HepG2 (cell line): ENCODE results near the gene WNT6. TPM values are rescaled to one million over a fixed set of nuclear protein-coding genes. Genes with fewer than 3 reads are reported as not detected.

Source experiments
- CBX5 ChIP-seq: sonication (generic); formaldehyde crosslinking; IDR thresholded peaks from 2 replicates; pipeline ENCODE4 v1.4.0; 2020; ENCODE audit warnings: missing genetic modification reagents, borderline replicate concordance
- GLI4 ChIP-seq: sonication (generic); formaldehyde crosslinking; IDR thresholded peaks from 2 replicates; pipeline ENCODE4 v1.5.1; 2020; ENCODE audit warnings: missing genetic modification reagents, mild to moderate bottlenecking, moderate library complexity, borderline replicate concordance
- HCFC1 ChIP-seq: fragments of 150-350 bp; IDR thresholded peaks from 2 replicates; pipeline ENCODE4 v1.6.1; 2014; ENCODE audit warnings: low read depth, low read length
- HMGXB4 ChIP-seq, 2 experiments: sonication (generic) in 1 of 2; formaldehyde crosslinking in 1 of 2; IDR thresholded peaks; 2 replicates each; pipeline versions ENCODE4 v1.4.0 to v1.6.1; 2018 to 2020; ENCODE audit warnings: missing genetic modification reagents in 2 of 2, borderline replicate concordance in 1 of 2, low read depth in 1 of 2, mild to moderate bottlenecking in 1 of 2, missing biosample characterization in 1 of 2
- HOXA7 ChIP-seq: sonication (generic); formaldehyde crosslinking; IDR thresholded peaks from 2 replicates; pipeline ENCODE4 v1.8.1; 2022; ENCODE audit warnings: mild to moderate bottlenecking, missing genetic modification reagents, moderate library complexity
- IRF1 ChIP-seq: sonication (generic); formaldehyde crosslinking; IDR thresholded peaks from 2 replicates; pipeline ENCODE4 v1.4.0; 2020; ENCODE audit warnings: low read depth, mild to moderate bottlenecking, missing genetic modification reagents
- IRF2 ChIP-seq: IDR thresholded peaks from 2 replicates; pipeline ENCODE4 v1.6.1; 2018; ENCODE audit warnings: missing genetic modification reagents, missing compliant biosample characterization
- KAT7 ChIP-seq: IDR thresholded peaks from 2 replicates; pipeline ENCODE4 v1.6.1; 2018; ENCODE audit warnings: borderline replicate concordance, missing compliant biosample characterization
- KDM3A ChIP-seq: IDR thresholded peaks from 2 replicates; pipeline ENCODE4 v1.6.1; 2018; ENCODE audit warnings: low read depth, missing compliant biosample characterization
- NFRKB ChIP-seq: fragments of 450-650 bp; IDR thresholded peaks from 2 replicates; pipeline ENCODE4 v1.6.1; 2017
- SOX5 ChIP-seq: IDR thresholded peaks from 2 replicates; pipeline ENCODE4 v1.6.1; 2016; ENCODE audit warnings: borderline replicate concordance
- WIZ ChIP-seq: sonication (generic); formaldehyde crosslinking; IDR thresholded peaks from 2 replicates; pipeline ENCODE4 v1.5.1; 2020; ENCODE audit warnings: mild to moderate bottlenecking, missing genetic modification reagents
- ZBTB1 ChIP-seq: sonication (generic); formaldehyde crosslinking; IDR thresholded peaks from 2 replicates; pipeline ENCODE4 v1.4.0; 2020; ENCODE audit warnings: missing genetic modification reagents, borderline replicate concordance
- ZBTB7B ChIP-seq: sonication (generic); formaldehyde crosslinking; IDR thresholded peaks from 2 replicates; pipeline ENCODE4 v1.4.0; 2020; ENCODE audit warnings: missing genetic modification reagents
- ZFYVE20 ChIP-seq: sonication (generic); formaldehyde crosslinking; IDR thresholded peaks from 2 replicates; pipeline ENCODE4 v1.8.0; 2023; ENCODE audit warnings: low read depth, mild to moderate bottlenecking, moderate library complexity, missing genetic modification reagents, borderline replicate concordance
- ZNF337 ChIP-seq: sonication (generic); formaldehyde crosslinking; IDR thresholded peaks from 2 replicates; pipeline ENCODE4 v1.5.1; 2020; ENCODE audit warnings: missing genetic modification reagents, low read depth, mild to moderate bottlenecking, borderline replicate concordance
- ZNF383 ChIP-seq: sonication (generic); formaldehyde crosslinking; IDR thresholded peaks from 2 replicates; pipeline ENCODE4 v1.4.0; 2020; ENCODE audit warnings: missing genetic modification reagents, mild to moderate bottlenecking, borderline replicate concordance
- ZNF552 ChIP-seq: sonication (generic); formaldehyde crosslinking; IDR thresholded peaks from 2 replicates; pipeline ENCODE4 v1.9.0; 2022; ENCODE audit warnings: missing genetic modification reagents, mild to moderate bottlenecking, borderline replicate concordance
- ZNF720 ChIP-seq: sonication (generic); formaldehyde crosslinking; IDR thresholded peaks from 2 replicates; pipeline ENCODE4 v1.4.0; 2020; ENCODE audit warnings: missing genetic modification reagents
- polyA plus RNA-seq, 8 experiments: library from polyadenylated mRNA; depleted of rRNA in 3 of 8; stranded (reverse) in 7 of 8; unstranded in 1 of 8; fragments of >200 nt; fragmentation: Illumina TruSeq in 4 of 8; extraction: Trizol in 4 of 8; gene quantifications; 2 replicates each; pipeline versions ENCODE4 v1.2.1 to v1.2.3, GENCODE V29; 2011 to 2016; ENCODE audit warnings: low read depth in 4 of 8, missing spikeins in 1 of 8, mixed read lengths in 1 of 8; ENCODE audit not compliant: insufficient read depth in 1 of 8
- total RNA-seq, 5 experiments: library from RNA; depleted of rRNA; stranded (reverse); fragments of >200 nt; fragmentation: Illumina TruSeq; extraction: Trizol; gene quantifications; 2 replicates each; pipeline ENCODE4 v1.2.3, GENCODE V29; 2016; ENCODE audit warnings: low read depth in 1 of 5
- TF ChIP-seq, protein P1 (sequence below): sonication (generic); formaldehyde crosslinking; IDR thresholded peaks from 2 replicates; pipeline ENCODE4 v1.4.0; 2020; ENCODE audit warnings: mild to moderate bottlenecking, missing genetic modification reagents
- TF ChIP-seq, protein P2 (sequence below): sonication (generic); formaldehyde crosslinking; IDR thresholded peaks from 2 replicates; pipeline ENCODE4 v1.8.1; 2023; ENCODE audit warnings: mild to moderate bottlenecking, moderate library complexity, missing genetic modification reagents
- TF ChIP-seq, protein P3 (sequence below): IDR thresholded peaks from 2 replicates; pipeline ENCODE4 v1.6.1; 2012; ENCODE audit warnings: low read depth, low read length, improper control_type of control experiment

Gene WNT6
- total and polyA plus RNA-seq, 2 of the 13 experiments (the other 11 are each of a cell fraction or from before 2014, with no cell fraction given), result 0.20 TPM; not detected in 1

DNA sequence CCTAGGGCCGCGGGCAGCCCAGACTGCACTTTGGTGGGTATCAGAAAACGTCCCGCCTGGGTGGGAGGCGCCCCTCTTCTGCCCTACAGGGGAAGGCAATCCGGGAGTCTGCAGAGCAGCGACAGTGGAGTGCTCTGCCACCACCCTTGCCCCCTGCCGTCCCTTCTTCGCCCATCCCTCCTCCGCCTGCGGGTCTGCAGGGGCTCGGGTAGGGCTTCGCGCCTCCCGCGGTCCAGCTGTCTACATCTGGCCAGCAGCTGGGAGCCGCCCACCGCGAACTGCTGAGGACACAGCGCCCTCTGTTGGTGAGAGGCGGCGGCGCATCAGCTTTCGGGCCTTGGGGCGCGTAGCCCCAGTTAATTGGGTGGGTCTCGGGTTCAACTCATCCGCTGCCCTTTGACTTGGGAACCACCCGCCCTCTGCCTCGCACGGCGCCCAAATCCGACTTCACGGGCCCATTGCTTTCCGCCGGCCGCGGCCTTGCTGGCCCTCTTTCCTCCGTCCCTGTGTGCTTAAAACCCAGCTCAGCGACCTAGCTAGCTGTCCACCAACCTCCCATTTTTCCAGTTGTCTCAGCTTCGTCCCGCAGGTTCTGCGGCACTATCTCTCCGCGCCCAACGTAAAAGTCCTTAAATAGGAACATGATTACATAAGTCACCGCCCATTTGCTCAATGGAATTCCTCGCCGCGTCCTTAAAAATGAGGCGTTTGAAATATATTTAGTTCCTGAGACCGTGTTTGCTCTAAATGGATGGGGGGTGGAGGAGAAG is 38.7 kb downstream of the WNT6 start (continued):
- TF ChIP-seq, protein P1, sequence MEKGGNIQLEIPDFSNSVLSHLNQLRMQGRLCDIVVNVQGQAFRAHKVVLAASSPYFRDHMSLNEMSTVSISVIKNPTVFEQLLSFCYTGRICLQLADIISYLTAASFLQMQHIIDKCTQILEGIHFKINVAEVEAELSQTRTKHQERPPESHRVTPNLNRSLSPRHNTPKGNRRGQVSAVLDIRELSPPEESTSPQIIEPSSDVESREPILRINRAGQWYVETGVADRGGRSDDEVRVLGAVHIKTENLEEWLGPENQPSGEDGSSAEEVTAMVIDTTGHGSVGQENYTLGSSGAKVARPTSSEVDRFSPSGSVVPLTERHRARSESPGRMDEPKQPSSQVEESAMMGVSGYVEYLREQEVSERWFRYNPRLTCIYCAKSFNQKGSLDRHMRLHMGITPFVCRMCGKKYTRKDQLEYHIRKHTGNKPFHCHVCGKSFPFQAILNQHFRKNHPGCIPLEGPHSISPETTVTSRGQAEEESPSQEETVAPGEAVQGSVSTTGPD, result no peak
- TF ChIP-seq ZNF383 (CRISPR knock-in tag) (no peak), IRF2 (CRISPR knock-in tag) (peak; percentile 63; the same call in 1 of the 2 replicates), HMGXB4 (CRISPR knock-in tag; IDR thresholded peaks at IDR 0.05; ENCODE audit: borderline replicate concordance in 1 of 2, low read depth in 1 of 2) (peak; percentile 62 to 84; a peak in 3 of 4 replicates), ZNF720 (CRISPR knock-in tag) (no peak), GLI4 (CRISPR knock-in tag) (no peak), ZFYVE20 (CRISPR knock-in tag) (no peak), CBX5 (no peak), ZBTB7B (peak; percentile 86), NFRKB (no peak), KAT7 (CRISPR knock-in tag) (no peak), ZNF552 (CRISPR knock-in tag) (0 out of 2 replicates have a peak, but pooled peaks have one; percentile 34), HOXA7 (CRISPR knock-in tag) (no peak), IRF1 (CRISPR knock-in tag) (no peak), ZBTB1 (CRISPR knock-in tag) (no peak), ZNF337 (CRISPR knock-in tag) (no peak), HCFC1 (no peak), SOX5 (CRISPR knock-in tag) (peak; percentile 21; the same call in 1 of the 2 replicates), KDM3A (peak; percentile 93; the same call in 1 of the 2 replicates), WIZ (CRISPR knock-in tag) (no peak)
- TF ChIP-seq, protein P2, sequence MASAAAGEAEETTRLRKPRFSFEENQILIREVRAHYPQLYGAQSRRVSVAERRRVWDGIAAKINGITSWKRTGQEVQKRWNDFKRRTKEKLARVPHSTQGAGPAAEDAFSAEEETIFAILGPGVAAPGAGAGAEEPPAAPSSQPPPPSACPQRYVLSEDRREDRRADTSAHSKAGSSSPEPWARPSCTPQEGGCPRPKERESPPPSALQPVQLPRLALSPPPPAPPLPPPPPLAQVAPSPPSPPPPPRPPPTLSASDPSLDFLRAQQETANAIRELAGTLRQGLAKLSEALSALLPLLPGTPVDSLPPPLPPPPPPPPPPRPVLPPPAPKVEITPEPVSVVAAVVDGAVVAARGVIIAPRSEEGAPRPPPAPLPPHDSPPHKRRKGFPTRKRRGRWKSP (CRISPR knock-in tag), result peak; percentile 74
- TF ChIP-seq, protein P3, sequence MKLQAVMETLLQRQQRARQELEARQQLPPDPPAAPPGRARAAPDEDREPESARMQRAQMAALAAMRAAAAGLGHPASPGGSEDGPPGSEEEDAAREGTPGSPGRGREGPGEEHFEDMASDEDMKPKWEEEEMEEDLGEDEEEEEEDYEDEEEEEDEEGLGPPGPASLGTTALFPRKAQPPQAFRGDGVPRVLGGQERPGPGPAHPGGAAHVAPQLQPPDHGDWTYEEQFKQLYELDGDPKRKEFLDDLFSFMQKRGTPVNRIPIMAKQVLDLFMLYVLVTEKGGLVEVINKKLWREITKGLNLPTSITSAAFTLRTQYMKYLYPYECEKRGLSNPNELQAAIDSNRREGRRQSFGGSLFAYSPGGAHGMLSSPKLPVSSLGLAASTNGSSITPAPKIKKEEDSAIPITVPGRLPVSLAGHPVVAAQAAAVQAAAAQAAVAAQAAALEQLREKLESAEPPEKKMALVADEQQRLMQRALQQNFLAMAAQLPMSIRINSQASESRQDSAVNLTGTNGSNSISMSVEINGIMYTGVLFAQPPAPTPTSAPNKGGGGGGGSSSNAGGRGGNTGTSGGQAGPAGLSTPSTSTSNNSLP, result no peak
